Right cardiac atrium (tissue), 5 donors: ENCODE measurements around the gene FAM83E. TPM values are rescaled to one million over a fixed set of nuclear protein-coding genes. Genes with fewer than 3 reads are reported as not detected.
A peak's percentile ranks its signal among the peaks of the same experiment; 100 is the strongest.

ENCODE experiments used
- ATAC-seq, 2 donors: fragments of 200-7000 bp; cut with Tn5 transposase; one replicate each; pipeline versions ENCODE4 v1.8.0 to v1.9.1; 2020; ENCODE audit warnings: moderate library complexity in 2 of 2, mild to moderate bottlenecking in 1 of 2
- DNase-seq, 3 donors: peaks; one replicate each; pipeline ENCODE4 v3.0.0-alpha.2; 2020
- H3K27ac ChIP-seq: one replicate; pipeline ENCODE4 v1.5.1; 2013; ENCODE audit warnings: mild to moderate bottlenecking, low read length, control low read depth, moderate library complexity
- H3K27me3 ChIP-seq: one replicate; pipeline ENCODE4 v1.6.1; 2013; ENCODE audit not compliant: control insufficient read depth, insufficient read depth
- H3K4me1 ChIP-seq: one replicate; pipeline ENCODE4 v1.6.1; 2013; ENCODE audit warnings: low read length; ENCODE audit not compliant: control insufficient read depth, insufficient read depth
- H3K4me3 ChIP-seq: one replicate; pipeline ENCODE4 v1.5.1; 2013; ENCODE audit warnings: low read length, control low read depth
- H3K9me3 ChIP-seq: one replicate; pipeline ENCODE4 v1.6.1; 2013; ENCODE audit warnings: low read length; ENCODE audit not compliant: control insufficient read depth
- WGBS: extraction: QIAGEN DNeasy Blood & Tissue Kit; methylation state at CpG from one replicate; pipeline ENCODE4 v1.1.7; 2013; 5-methylcytosine and 5-hydroxymethylcytosine counted together
- intact Hi-C, 4 donors: fragments of 100-400 bp; cut with DNase I; formaldehyde crosslinking; loops; one replicate each; pipeline versions ENCODE4 v1.11.0 to v1.14.0; 2022 to 2023
- polyA plus RNA-seq: library from polyadenylated mRNA; stranded (reverse); fragments of 200-250 nt; gene quantifications from one replicate; pipeline ENCODE4 v1.2.3, GENCODE V29; 2013
- total RNA-seq, 4 donors: library from RNA; stranded (reverse); fragmentation: NEBNext Ultra II Directional; extraction: Animal tissue kit (Norgen Biotek cat#: 25700); gene quantifications; one replicate each; pipeline ENCODE4 v1.2.1, GENCODE V29; 2021
- donor health status: healthy with polysubstance abuse.
- donor health status: DM: no; HTN: yes; CAD: no.
- donor health status: DM: no; HTN: no; CAD: no.
- donor health status: DM: no; HTN: yes; CAD: no; lungs with severe emphysema.
- donor health status: DM: yes; HTN: yes; CAD: no.

The FAM83E gene
- total and polyA plus RNA-seq, 5 donors, result 0.20 to 0.33 TPM; not detected in 3

GRCh38 chr19:48616491-48617056, 1.7 kb upstream of the FAM83E start:
- Histone ChIP-seq H3K27ac (no peak overlapping the region), H3K4me3 (no peak overlapping the region), H3K27me3 (no peaks in the 10 kb centered on the region), H3K9me3 (no peaks in the 10 kb centered on the region), H3K4me1 (peaks cover 5% of the 10 kb centered on the region)
- intact Hi-C loops, result no loop called here
- no peak for ATAC-seq
- peak in 1 of 3 donors; percentile 47 for DNase-seq
- 68% methylated on average over 12 of the region's 12 CpGs for WGBS

DNA sequence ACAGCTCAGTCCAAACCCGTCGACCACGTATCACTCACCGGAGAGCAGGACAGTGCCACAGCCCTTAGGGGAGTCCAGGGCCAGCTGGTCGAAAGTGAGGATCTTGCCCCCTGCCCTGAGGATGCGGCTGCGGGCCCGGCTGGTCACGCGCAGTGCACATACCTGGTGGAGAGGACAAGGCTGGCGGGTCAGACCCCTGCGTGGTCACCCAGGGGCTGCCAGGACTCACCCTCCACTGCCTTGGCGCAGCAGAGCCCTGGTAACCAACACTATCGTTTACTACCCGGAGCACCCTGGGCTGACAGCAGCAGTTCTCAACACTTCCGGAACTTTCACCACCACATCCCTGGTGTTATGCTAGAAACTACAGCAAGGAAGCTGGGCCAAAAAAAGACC, 1.2 kb upstream of the FAM83E start:
- WGBS, result 83% methylated on average over 16 of the region's 16 CpGs
- intact Hi-C loops, result no loop called here
- Histone ChIP-seq H3K4me3 (no peak overlapping the region), H3K4me1 (peaks cover 5% of the 10 kb centered on the region), H3K27me3 (no peaks in the 10 kb centered on the region), H3K27ac (no peak overlapping the region), H3K9me3 (no peaks in the 10 kb centered on the region)
- no peak for DNase-seq
- ATAC-seq, result no peak

DNA sequence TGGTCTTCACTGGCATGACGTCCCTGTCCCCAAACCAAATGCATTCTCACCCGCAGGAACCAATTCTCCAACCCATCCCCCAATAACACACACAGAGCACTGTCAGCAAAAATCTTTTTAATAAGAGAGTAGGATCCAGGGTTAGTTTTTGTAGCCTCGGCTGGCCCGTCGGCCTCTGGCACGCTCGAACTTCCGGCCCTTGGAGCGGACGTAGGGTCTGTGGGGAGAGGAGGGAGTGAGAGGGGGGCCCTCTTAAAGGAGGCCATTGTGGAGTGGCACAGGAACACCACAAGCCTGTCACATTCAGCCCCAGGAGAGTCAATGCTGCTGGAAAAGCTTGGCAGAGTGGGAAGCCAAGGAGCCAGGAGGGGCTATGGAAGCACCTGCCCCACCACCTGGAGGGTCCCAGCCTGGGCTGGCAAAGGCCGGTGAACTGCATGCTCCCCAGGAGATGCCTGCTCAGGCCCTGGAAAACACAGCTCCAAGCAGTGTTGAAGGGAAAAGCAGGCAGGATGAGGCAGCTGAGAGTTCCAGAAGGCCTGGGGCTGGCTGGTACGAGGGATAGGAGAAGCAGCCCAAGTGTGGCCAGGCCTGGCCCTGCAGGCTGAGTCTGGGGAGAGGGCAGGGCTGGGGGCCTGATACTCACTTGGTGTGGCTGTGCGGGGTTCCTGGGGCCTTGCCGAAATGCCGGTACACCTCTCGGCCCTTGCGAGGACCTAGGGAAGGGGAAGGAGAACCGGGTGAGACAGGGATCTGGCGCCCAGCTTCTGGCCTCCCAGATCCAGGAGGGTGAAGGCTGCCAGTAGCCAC, 560 bp upstream of the FAM83E start:
- no peaks in the 10 kb centered on the region for H3K27me3 ChIP-seq
- intact Hi-C loops, result no loop called here
- H3K9me3 ChIP-seq, result no peaks in the 10 kb centered on the region
- no peak overlapping the region for H3K27ac ChIP-seq
- 64% methylated on average over 19 of the region's 19 CpGs for WGBS
- peaks cover 5% of the 10 kb centered on the region for H3K4me1 ChIP-seq
- no peak for ATAC-seq
- no peak overlapping the region for H3K4me3 ChIP-seq
- no peak for DNase-seq

GRCh38 chr19:48613852-48614435, 932 bp downstream of the FAM83E start:
- H3K9me3 ChIP-seq, result no peaks in the 10 kb centered on the region
- no peaks in the 10 kb centered on the region for H3K27me3 ChIP-seq
- no peak overlapping the region for H3K4me3 ChIP-seq
- DNase-seq (no peak), ATAC-seq (no peak)
- WGBS, result 46% methylated on average over 13 of the region's 13 CpGs
- intact Hi-C loops, result no loop called here
- peaks cover 5% of the 10 kb centered on the region for H3K4me1 ChIP-seq
- peak overlapping the region; percentile 25 for H3K27ac ChIP-seq

- H3K4me1 ChIP-seq, result peaks cover 5% of the 10 kb centered on the region
- peak in 2 of 3 donors; percentile 69 to 74 for DNase-seq
- H3K9me3 ChIP-seq, result no peaks in the 10 kb centered on the region
- H3K4me3 ChIP-seq, result no peak overlapping the region
- intact Hi-C loops, result no loop called here
- no peaks in the 10 kb centered on the region for H3K27me3 ChIP-seq
- WGBS, result 78% methylated on average over 39 of the region's 39 CpGs
- peak in 1 of 2 donors; percentile 32 for ATAC-seq
- H3K27ac ChIP-seq, result no peak overlapping the region
Observed at GRCh38 chr19:48613024-48613851, 1.6 kb downstream of the FAM83E start.

DNA sequence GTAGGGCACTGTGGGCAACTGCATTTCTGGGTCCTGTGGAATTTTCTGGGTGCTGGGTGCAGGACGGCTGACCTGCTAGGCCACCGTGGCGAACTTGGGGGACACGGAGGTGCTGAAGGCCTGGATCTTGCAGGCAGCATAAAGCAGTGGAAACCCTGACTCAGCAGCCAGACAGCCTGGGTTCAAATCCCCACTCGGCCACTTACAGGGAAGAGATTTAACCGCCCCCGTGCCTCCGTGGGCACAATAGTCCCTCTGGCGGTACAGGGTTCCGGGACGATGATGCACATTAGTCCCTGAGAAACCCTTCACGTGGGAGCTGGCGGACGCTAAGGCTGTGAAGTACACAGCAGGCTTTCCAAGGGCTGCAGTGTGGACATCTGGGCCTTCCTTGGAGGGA, 3.0 kb downstream of the FAM83E start:
- 89% methylated on average over 14 of the region's 14 CpGs for WGBS

GRCh38 chr19:48609571-48610108, 5.2 kb downstream of the FAM83E start:
- no peak for DNase-seq
- intact Hi-C loops, result no loop called here
- Histone ChIP-seq H3K4me1 (no peaks in the 10 kb centered on the region), H3K27me3 (no peaks in the 10 kb centered on the region), H3K9me3 (no peaks in the 10 kb centered on the region), H3K27ac (no peak overlapping the region), H3K4me3 (no peak overlapping the region)
- WGBS, result 93% methylated on average over 20 of the region's 20 CpGs
- no peak for ATAC-seq

More for the DNA sequence above, 3.0 kb downstream of the FAM83E start:
- Histone ChIP-seq H3K4me1 (no peaks in the 10 kb centered on the region), H3K27ac (no peak overlapping the region), H3K27me3 (no peaks in the 10 kb centered on the region), H3K9me3 (no peaks in the 10 kb centered on the region), H3K4me3 (no peak overlapping the region)
- intact Hi-C loops, result no loop called here
- DNase-seq, result peak in 1 of 3 donors; percentile 24
- no peak for ATAC-seq

GRCh38 chr19:48608798-48609263, 6.0 kb downstream of the FAM83E start:
- H3K9me3 ChIP-seq, result no peaks in the 10 kb centered on the region
- ATAC-seq, result peak; percentile 17 to 22
- intact Hi-C loops, result no loop called here
- no peaks in the 10 kb centered on the region for H3K4me1 ChIP-seq
- H3K4me3 ChIP-seq, result no peak overlapping the region
- WGBS, result 22% methylated on average over 9 of the region's 9 CpGs
- no peaks in the 10 kb centered on the region for H3K27me3 ChIP-seq
- H3K27ac ChIP-seq, result no peak overlapping the region
- peak in 1 of 3 donors; percentile 70 for DNase-seq

- Histone ChIP-seq H3K9me3 (no peaks in the 10 kb centered on the region), H3K27me3 (no peaks in the 10 kb centered on the region), H3K27ac (no peak overlapping the region), H3K4me1 (no peaks in the 10 kb centered on the region), H3K4me3 (no peak overlapping the region)
- ATAC-seq, result no peak
- 84% methylated on average over 7 of the region's 7 CpGs for WGBS
- DNase-seq, result no peak
- intact Hi-C loops, result no loop called here
Observed at GRCh38 chr19:48607359-48607755, 7.5 kb downstream of the FAM83E start.

GRCh38 chr19:48606463-48607358, 8.2 kb downstream of the FAM83E start, which contains the start of gene SPACA4:
Gene SPACA4, plus strand, starts transcription at chr19:48606742. Its CDS starts 237 bp downstream, at chr19:48606979.
- no peak within 1 kb of the TSS for H3K4me3 ChIP-seq
- peak in 1 of 2 donors; percentile 6 for ATAC-seq
- no peaks in the 10 kb centered on the region for H3K27me3 ChIP-seq
- H3K27ac ChIP-seq, result no peak within 1 kb of the TSS
- intact Hi-C loops, result no loop called here
- no peaks in the 10 kb centered on the region for H3K4me1 ChIP-seq
- WGBS, result 86% methylated on average over 39 of the region's 39 CpGs
- no peak for DNase-seq
- no peaks in the 10 kb centered on the region for H3K9me3 ChIP-seq
